ENCODE data around the gene TMEM120A.

The TMEM120A gene

DNA sequence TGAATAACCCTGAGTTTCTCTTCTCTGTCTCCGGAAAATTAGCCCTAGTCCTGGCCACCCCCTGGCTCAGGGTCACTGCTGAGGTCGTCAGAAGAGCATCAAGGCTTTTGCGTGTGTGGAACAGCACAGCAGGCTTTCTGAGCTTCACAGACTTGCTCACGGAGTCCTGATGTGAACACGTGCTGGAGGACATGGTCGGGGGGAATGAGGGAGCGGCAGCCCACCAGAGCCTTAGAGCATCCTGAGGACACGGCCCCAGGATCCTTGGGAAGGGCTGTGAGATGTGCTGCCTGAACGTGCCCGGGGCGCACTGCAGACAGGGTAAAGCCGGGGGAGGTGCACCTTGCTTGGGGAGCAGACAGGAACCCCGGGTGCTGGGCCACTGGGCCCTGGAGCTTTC, 28.8 kb downstream of the TMEM120A start:
- Histone ChIP-seq H3K36me3 (ENCODE audit: insufficient read depth, low read length) (no peaks in the 10 kb centered on the region), H3K27ac (ENCODE audit: low read length) (no peak overlapping the region), H2AFZ (ENCODE audit: low read depth, low read length) (no peak overlapping the region), H3K9me3 (ENCODE audit: insufficient read depth, low read length, severe bottlenecking) (no peaks in the 10 kb centered on the region), H3K4me3 (ENCODE audit: low read depth in 1 of 2, low read length in 2 of 2) (no peak overlapping the region), H3K79me2 (ENCODE audit: insufficient read depth, low read length) (no peaks in the 10 kb centered on the region), H3K4me2 (ENCODE audit: insufficient read depth, low read length) (no peak overlapping the region), H3K4me1 (ENCODE audit: insufficient read depth, low read length) (no peaks in the 10 kb centered on the region), H3K9ac (ENCODE audit: low read depth, low read length) (no peak overlapping the region), H3K27me3 (ENCODE audit: insufficient read depth, low read length, poor library complexity) (no peaks in the 10 kb centered on the region), H4K20me1 (ENCODE audit: insufficient read depth, low read length) (peaks cover 20% of the 10 kb centered on the region; the same call in 1 of the 2 replicates)
- no peak for ATAC-seq (ENCODE audit: insufficient read depth, low read depth)
- DNase-seq, result no peak
- TF ChIP-seq, protein P1, sequence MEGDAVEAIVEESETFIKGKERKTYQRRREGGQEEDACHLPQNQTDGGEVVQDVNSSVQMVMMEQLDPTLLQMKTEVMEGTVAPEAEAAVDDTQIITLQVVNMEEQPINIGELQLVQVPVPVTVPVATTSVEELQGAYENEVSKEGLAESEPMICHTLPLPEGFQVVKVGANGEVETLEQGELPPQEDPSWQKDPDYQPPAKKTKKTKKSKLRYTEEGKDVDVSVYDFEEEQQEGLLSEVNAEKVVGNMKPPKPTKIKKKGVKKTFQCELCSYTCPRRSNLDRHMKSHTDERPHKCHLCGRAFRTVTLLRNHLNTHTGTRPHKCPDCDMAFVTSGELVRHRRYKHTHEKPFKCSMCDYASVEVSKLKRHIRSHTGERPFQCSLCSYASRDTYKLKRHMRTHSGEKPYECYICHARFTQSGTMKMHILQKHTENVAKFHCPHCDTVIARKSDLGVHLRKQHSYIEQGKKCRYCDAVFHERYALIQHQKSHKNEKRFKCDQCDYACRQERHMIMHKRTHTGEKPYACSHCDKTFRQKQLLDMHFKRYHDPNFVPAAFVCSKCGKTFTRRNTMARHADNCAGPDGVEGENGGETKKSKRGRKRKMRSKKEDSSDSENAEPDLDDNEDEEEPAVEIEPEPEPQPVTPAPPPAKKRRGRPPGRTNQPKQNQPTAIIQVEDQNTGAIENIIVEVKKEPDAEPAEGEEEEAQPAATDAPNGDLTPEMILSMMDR (IDR thresholded peaks at IDR 0.05; ENCODE audit: borderline replicate concordance, extremely low read depth, low read length, poor library complexity, severe bottlenecking), result no peak
- TF ChIP-seq EZH2 (IDR thresholded peaks at IDR 0.05; ENCODE audit: borderline replicate concordance, low read depth, low read length, severe bottlenecking), result no peak

DNA sequence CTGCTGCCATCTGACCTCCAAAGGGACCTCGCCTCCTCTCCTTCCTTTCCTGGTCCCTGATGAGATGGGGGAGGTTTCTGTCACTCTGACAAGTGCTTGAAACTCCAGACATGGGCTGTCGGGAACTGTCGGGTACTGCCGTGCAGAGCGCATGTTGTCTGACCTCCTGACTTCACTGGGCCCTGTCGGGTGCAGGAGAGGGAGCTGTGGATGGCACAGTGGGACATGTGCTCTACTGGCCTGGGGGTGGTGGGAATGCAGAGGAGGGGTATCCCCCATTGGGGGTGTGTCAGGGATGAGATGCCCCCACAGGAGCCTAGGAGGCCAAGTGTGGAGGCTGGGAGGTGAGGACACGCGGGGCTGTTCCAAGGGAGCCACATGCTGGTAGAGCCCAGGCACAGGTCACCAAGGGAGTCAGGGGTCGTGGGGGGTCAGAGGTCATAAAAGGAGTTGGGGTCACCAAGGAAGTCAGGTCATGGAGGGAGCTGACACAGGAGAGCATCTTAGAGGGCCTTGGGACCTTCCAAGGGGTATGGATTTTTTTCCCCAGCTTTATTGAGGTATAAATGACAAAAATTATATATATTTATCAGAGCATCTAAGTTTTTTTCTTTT, 30.9 kb downstream of the TMEM120A start:
- H3K27me3 ChIP-seq (ENCODE audit: insufficient read depth, low read length, poor library complexity), result no peaks in the 10 kb centered on the region
- TF ChIP-seq, protein P1 (IDR thresholded peaks at IDR 0.05; ENCODE audit: borderline replicate concordance, extremely low read depth, low read length, poor library complexity, severe bottlenecking), result no peak
- no peak for TF ChIP-seq EZH2 (IDR thresholded peaks at IDR 0.05; ENCODE audit: borderline replicate concordance, low read depth, low read length, severe bottlenecking)
- no peak for ATAC-seq (ENCODE audit: insufficient read depth, low read depth)
- H3K9ac ChIP-seq (ENCODE audit: low read depth, low read length), result no peak overlapping the region
- no peaks in the 10 kb centered on the region for H3K9me3 ChIP-seq (ENCODE audit: insufficient read depth, low read length, severe bottlenecking)
- no peak overlapping the region for H3K4me3 ChIP-seq (ENCODE audit: low read depth in 1 of 2, low read length in 2 of 2)
- H3K79me2 ChIP-seq (ENCODE audit: insufficient read depth, low read length), result no peaks in the 10 kb centered on the region
- H3K4me1 ChIP-seq (ENCODE audit: insufficient read depth, low read length), result no peaks in the 10 kb centered on the region
- no peak for DNase-seq
- H3K4me2 ChIP-seq (ENCODE audit: insufficient read depth, low read length), result no peak overlapping the region
- H3K36me3 ChIP-seq (ENCODE audit: insufficient read depth, low read length), result no peaks in the 10 kb centered on the region
- no peak overlapping the region for H3K27ac ChIP-seq (ENCODE audit: low read length)
- H2AFZ ChIP-seq (ENCODE audit: low read depth, low read length), result no peak overlapping the region
- peaks cover 12% of the 10 kb centered on the region; the same call in 1 of the 2 replicates for H4K20me1 ChIP-seq (ENCODE audit: insufficient read depth, low read length)

DNA sequence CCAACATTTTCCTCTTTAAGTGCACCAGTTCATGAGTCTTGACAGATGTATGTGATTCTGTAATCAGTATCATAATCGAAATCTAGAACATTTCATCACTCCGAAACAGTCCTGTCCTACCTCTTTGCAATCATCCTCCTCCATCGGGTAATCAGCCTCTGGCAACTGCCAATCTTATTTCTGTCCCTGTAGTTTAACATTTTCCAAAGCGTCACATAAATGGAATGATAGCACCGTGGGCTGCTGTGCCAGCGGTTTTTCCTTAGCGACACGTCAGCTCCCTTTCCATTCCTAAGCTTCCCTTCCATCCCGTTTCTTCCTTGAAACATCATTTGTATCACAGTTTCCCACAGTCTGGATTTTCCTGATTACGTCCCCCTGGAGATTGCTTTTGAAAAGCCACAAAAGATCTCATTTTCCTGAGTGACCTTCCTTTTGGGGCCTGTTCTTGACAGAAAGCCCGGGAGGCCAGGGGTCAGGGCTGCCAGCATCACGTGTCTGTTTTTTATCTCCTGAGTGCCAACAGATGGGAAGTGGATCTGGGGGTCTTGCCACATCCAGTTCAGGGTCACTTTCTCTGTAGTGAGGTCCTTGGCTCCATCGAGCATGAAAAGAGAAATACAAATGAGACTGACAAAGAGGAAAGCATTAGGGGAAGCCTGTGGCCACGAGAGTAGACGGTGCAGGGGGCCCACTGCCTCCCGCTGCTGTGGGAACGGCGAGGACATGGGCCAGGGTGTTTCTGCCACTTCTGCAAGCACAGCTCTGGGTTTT, 31.6 kb downstream of the TMEM120A start:
- 0 out of 2 replicates have a peak, but pooled peaks cover 4% of the 10 kb centered on the region for H3K36me3 ChIP-seq (ENCODE audit: insufficient read depth, low read length)
- DNase-seq (no peak), ATAC-seq (ENCODE audit: insufficient read depth, low read depth) (no peak)
- H3K4me2 ChIP-seq (ENCODE audit: insufficient read depth, low read length), result no peak overlapping the region
- H3K4me3 ChIP-seq (ENCODE audit: low read depth in 1 of 2, low read length in 2 of 2), result no peak overlapping the region
- H4K20me1 ChIP-seq (ENCODE audit: insufficient read depth, low read length), result peaks cover 7% of the 10 kb centered on the region; the same call in 1 of the 2 replicates
- no peak overlapping the region for H2AFZ ChIP-seq (ENCODE audit: low read depth, low read length)
- no peak overlapping the region for H3K9ac ChIP-seq (ENCODE audit: low read depth, low read length)
- H3K79me2 ChIP-seq (ENCODE audit: insufficient read depth, low read length), result no peaks in the 10 kb centered on the region
- H3K4me1 ChIP-seq (ENCODE audit: insufficient read depth, low read length), result no peaks in the 10 kb centered on the region
- no peak overlapping the region for H3K27ac ChIP-seq (ENCODE audit: low read length)
- H3K9me3 ChIP-seq (ENCODE audit: insufficient read depth, low read length, severe bottlenecking), result no peaks in the 10 kb centered on the region
- TF ChIP-seq, protein P1 (IDR thresholded peaks at IDR 0.05; ENCODE audit: borderline replicate concordance, extremely low read depth, low read length, poor library complexity, severe bottlenecking), result no peak
- no peak for TF ChIP-seq EZH2 (IDR thresholded peaks at IDR 0.05; ENCODE audit: borderline replicate concordance, low read depth, low read length, severe bottlenecking)
- no peaks in the 10 kb centered on the region for H3K27me3 ChIP-seq (ENCODE audit: insufficient read depth, low read length, poor library complexity)
